Measurements from ENCODE around the gene BDH2.

The BDH2 gene

DNA sequence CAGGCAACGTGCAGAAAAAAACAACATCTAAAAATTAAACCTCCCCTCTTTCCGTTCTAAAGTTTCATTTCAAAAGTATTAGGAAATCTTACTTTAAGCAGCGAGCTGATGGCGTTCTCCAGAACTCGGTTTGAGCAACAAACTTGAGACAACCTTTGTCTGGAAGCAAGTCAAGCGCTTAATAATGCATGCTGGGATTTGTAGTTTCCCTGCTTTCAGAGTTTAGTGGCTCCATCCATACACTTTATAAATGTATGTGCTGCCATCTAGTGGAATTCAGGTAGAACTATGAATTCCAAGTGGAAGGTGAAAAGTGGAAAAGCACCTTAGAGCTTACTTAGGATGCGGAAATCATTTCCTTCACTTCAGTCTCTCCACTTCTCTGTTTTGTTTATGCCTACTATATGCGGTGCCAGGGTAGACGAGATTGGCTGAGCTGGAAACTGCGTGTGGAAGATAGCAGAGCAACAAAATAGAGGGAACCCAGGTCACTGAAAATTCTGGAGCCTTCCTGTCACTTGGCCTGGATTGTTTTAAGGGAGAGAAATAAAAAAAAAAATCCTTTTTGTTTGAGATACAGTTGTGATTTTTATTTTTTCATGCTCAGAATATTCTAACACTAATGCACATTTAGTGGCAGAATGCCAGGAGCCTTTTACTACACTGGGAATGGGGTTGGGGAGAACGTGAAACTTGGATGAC, at the start of gene BDH2:
BDH2 (minus strand) TSS at position 144 of the 702 bp plus-strand sequence. CDS start 3,580 bp downstream, outside the sequence.
- DNase-seq (ENCODE audit: low read depth in 2 of 2) = peak in 1 of 2 donors; percentile 12

DNA sequence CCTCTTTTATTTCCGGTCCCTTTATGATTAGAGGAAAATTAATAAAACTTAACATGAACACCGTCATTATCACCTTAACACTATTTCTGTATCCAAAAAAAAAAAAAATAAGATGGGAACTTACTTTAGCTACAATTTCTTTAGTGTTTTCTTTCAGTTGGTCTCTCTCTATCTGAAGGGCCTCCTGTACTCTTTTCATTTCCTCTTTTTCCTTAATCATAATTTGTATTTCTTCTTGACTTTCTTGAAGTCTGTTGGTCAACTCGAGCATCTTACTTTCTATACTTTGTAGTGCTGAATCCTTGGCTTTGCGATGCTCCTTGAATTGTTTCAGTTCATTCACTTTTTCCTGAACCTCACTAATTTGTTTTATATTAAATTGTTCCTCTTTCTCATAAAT, 45.3 kb upstream of the BDH2 start:
- DNase-seq (ENCODE audit: low read depth in 2 of 2) = no peak

DNA sequence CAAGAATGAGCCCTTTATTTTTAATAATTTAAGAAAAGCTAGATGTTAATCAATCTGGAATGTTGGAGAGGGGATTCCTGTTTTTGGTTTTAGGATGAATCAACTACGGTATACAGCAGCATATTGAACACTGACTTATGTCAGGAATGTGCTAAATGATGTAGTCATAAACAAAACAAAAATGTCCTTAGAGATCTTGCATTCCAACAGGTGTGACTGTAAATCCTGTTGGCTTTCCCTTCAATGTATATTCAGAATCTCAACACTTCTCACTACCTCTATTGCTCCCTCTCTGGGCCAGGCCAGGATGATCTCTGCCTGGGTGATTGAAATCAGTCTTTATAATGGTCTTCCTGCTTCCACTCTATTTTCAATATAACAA, 37.8 kb upstream of the BDH2 start:
- no peak for DNase-seq (ENCODE audit: low read depth in 2 of 2)

DNA sequence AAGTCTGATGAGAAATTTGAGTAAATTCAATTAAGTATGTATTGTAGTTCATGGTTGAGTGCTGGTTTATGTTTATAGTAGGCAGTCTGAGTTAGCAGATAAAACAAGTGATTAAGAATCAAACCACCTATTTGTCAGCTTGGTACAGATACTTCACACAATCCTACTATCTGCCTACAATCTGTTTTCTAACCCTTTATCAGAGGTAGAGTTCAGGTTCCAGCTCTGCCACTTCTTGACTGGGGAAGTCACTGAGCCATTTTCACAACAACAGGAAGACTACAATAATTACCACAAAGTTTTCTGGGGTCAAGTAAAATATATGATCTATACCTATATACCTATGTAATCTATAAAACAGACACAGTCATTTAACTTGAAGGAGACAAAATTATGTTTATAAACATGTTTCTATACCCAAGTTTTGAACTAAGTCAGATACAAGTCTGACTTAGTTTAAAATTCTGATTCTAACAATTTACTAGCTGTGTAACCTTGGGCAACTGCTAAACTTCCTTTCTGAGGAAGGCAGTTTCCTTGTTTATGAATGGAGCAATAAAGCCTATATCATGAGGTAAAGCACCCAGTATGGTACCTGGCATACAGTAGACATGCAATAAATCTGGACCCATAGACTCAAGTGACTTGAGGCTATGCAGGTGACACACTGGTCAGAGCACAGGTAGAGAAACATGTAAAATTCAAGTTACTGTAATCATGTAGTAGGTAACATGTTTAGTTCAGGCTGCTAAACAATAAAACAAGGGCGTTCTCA, 37.2 kb upstream of the BDH2 start:
- no peak for DNase-seq (ENCODE audit: low read depth in 2 of 2)

DNA sequence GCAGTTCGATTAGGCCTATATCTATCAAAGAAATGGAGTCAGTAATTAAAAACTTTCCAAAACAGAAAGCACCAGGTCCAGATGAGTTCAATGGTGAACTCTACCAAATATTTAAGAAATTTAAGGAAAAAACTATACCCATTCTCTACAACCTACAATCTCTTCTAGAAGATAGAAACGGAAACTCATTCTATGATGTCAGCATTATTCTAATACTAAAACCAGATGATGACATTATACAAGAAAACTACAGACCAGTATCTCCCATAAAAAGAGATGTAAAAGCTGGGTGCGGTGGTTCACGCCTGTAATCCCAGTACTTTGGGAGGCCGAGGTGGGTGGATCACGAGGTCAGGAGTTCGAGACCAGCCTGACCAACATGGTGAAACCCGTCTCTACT, 29.5 kb upstream of the BDH2 start:
- DNase-seq (ENCODE audit: low read depth in 2 of 2) = no peak

DNA sequence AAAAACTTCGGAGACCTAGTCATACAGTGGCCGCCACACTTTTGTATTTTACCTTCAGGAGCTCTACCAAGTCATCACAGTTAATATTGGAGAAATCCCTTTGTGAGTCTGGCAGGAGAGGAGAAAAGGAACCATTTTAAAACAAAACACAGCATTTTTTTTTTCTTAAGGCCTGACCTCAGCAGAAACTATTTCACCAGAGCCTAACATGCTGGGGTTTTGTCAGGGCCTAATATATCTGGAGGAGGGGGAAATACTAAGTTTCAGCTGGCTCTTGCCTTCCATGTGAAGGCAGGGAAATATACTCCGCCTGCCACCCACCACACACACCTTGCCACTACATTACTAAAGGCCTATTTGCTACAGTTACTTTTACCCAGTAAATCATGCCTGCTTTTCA, 26.5 kb upstream of the BDH2 start:
- no peak for DNase-seq (ENCODE audit: low read depth in 2 of 2)

DNA sequence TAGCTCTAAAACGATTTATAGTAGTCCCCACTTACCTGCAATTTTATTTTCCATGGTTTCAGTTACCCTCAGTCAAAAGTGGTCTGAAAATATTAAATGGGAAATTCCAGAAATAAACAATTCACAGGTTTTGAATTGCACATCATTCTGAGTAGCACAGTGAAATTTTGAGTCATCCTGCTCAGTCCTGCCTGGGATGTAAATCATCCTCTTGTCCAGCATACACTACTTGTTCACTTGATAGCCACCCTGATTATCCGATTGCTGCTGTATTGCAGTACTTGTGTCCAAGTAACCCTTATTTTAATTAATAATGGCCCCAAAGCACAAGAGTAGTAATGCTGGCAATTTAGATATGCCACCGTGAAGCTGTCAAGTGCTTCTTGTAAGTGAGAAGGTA, 23.5 kb upstream of the BDH2 start:
- no peak for DNase-seq (ENCODE audit: low read depth in 2 of 2)

DNA sequence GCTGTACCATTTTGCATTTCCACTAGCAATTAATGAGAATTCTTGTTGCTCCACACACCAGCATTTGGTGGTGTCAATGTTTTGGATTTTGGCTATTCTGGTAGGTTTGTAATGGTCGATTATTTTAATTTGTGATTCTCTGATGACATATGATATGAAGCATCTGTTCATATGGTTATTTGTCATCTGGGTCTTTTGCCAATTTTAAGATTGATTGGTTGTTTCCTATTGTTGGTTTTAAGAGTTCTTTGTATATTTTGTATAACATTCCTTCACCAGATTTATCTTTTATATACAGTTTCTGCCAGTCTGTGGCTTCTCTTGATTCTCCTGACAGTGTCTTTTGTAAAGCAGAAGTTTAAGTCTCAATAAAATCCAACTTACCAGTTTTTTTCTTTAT, 18.5 kb upstream of the BDH2 start:
- DNase-seq (ENCODE audit: low read depth in 2 of 2) = no peak

DNA sequence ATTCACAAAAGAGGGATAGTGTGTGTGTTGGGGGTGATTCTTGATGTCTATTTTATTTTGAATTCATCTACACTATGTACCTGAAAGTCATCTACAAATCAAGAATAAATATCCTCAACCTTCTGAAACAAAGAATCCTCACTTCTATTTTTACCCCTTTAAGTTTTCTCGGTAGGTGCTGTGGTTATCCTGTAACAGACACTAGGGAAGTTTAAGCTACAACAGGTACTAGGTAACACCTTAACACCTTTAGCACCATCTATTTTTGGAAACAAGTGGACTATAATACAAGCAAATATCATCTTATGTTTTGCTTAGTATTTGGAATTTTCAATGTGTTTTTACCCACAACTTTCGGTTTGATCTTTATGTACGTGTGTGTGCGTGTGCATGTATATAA, 12.0 kb upstream of the BDH2 start:
- no peak for DNase-seq (ENCODE audit: low read depth in 2 of 2)

DNA sequence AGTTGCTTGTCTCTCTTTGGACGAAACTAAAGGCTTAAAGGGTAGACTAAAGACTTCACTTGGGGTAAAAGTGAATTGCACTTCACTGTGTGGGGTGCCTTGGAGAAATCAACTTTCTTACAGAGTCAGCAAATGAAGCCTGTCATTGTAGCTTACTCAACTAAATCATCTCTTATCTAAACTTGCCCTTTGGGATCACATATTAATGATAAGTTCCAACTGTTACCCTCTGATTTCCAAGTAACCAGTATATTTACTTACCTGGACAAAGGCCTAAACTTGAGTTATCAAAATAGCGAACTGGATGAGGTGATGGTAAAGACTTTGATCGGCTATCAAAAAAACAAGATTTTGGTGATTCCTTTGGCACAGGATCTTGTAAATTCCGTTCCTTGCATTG, 8.9 kb upstream of the BDH2 start:
- DNase-seq (ENCODE audit: low read depth in 2 of 2) = no peak

DNA sequence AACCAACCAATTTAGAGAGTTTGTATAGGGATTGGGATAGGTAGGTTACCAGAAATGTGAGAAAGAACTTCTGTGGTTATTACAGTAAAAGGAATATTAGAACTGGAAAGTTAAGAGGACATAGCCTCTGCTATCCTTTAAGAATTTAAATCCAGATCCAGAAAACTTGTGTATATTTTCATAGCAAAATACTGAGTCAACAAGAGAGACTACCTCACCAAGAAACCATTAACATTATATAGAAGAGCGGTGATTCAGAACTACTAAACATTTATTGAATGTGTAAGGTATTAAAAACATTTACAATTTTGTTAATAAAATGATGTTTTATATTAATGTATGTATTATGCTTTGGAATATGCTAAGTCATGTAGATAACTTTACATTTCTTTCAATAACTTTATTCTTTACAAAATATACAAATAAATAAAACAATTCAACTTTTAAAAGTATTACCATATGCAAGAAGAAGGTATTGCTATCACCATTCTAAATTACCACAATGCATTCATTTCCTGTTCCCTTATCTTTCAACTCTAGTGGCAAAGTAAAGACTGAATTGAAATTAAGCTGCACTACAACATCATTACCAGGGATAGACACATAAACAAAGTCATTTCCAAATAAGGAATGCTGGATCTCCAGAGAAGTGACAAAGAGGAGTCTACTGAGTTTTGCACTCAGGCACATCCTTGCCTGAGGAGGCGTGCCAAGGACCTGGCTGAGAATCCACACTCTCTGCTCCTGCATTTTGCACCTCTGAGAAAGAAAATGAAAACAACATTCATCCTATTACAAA, 6.1 kb upstream of the BDH2 start:
- DNase-seq (ENCODE audit: low read depth in 2 of 2) = no peak

DNA sequence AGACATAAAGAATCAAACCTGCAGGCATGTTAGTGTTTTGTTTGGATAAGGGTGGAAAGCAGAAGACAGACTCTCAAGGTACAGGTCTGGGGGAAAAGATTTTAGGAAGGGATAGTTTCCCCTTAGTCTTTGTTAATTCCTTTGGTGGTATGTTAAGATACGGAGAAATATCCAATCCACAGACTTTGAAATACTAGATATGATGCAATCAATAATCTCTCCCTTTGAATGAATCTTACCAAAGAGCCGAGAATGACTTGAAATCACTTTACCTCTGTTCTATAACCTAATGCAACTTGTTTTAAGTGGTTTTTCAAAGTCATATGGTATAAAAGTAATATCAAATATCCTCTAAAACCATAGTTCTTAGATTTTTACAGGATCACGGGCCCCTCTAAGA, 5.3 kb upstream of the BDH2 start:
- DNase-seq (ENCODE audit: low read depth in 2 of 2) = no peak

DNA sequence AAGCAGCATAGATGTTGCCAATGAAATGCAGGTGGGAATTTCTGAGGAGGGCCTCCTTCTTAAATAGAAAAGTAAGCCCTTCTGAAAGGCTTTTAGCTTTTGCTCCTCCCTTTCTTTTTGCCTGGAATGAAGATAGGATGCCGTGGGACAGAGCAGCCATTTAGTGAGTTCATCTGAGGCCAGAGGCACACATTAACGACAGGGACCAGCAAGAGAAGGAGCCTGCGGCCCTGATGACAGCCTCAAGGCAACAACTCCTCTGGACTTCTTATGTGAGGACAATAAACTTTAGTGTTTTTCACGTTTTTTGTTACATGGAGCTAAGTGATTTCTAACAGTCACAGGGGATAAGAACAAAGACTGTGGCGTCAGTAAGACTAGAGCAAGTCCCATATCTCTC, 1.1 kb upstream of the BDH2 start:
- no peak for DNase-seq (ENCODE audit: low read depth in 2 of 2)

DNA sequence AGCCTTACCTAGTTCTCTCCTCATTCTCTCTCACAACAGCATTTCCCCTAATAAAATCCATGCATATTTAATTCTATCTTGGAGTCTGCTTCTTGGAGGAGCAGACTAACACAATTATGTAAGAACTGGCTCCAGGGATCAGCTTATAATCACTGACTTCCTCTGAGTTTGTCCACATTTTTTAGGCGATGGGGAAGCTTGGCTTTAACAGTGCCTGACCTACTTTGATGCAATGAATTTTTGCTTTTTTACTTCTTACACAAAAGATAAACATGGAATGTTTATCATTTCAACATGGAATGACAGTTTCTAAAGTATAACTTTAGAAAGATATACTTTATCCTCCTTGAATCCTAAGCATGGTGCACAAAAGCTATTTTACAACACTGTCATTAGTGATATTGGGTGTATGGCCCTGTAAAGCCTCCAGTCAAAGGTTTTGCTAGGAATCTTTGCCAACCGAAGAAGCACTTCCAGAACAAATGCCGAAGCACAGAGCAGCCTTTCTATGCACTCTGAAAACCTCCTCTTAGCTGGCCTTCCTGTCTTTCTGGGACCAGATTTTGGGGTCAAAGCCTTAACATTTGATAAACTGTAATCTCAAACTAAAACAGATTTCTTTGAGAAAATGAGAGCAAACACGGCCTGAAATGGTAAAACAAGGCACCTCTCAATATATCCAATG, 736 bp downstream of the BDH2 start:
- no peak for DNase-seq (ENCODE audit: low read depth in 2 of 2)

DNA sequence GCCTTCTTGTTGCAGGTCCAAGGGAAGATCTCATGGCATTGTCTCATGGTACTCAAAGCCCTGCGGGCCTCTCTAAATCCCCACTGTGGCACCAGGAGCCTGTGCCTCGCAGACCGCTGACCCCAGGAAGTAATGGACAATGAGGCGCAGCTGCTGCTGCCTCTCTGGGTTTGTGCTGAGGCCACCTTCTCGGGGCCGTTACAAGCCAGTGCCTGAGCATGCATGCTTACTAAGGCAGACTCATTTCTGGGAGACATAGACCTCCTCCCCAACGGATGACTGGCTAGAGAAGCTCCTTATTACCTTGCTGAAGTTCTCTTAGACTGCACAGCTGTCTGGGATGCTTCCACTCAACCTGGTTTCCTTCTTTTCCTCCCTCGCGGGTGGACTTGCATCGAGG, 1.3 kb downstream of the BDH2 start:
- DNase-seq (ENCODE audit: low read depth in 2 of 2) = no peak

DNA sequence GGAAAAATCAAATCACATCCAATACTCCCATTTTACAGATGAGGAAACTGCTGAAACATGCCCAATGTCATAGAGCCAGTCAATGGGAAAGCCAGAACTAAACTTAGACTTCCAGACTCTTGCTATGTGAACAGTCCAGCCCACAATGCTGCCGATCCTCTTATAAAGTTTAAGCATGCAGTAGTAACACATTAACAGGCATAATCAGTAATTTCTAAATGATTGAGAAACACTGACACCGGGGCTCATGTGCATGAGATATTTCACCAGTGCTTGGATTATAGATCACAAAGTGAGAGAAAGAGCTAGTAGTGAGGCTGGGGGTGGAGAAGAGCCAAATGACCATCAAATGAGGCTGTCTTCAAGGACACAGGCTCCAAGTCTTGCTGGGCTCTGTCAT, 2.5 kb downstream of the BDH2 start:
- no peak for DNase-seq (ENCODE audit: low read depth in 2 of 2)

DNA sequence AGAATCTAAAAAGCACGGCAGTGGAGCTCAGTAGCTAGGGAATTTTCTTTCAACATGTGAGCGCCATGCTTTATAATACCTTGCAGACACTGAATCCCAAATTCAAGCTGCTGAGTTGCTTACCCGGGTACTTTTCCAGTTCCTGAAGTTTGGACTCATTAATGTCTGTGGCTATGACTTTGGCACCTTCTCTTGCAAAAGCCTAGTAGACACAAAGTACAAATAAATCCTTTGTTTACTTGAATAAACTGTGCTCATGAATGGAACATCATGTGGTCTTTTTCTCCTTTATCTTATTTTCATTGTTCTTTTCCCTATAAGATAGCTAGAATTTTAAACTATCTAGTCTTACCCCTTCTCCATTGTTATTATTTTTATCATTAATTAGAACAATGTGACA, 4.6 kb downstream of the BDH2 start:
- DNase-seq (ENCODE audit: low read depth in 2 of 2) = no peak

DNA sequence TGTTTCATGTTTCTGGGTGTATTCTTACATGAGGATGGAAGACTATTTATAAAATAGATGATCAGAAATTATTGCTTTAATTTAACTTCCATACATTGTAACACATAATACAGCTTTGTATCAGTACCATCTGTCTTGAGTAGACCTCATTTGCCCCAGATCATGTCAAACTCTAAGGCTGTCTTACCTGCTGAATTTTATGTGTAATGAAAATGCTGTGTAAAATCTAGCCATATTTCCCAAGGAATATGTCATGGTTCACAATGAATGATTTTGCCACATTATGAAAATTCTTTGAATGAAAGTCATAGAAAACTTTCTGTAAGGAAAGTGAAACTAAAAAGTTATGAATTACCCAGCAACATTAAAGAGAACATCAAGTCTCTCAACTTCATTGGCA, 7.4 kb downstream of the BDH2 start:
- no peak for DNase-seq (ENCODE audit: low read depth in 2 of 2)

DNA sequence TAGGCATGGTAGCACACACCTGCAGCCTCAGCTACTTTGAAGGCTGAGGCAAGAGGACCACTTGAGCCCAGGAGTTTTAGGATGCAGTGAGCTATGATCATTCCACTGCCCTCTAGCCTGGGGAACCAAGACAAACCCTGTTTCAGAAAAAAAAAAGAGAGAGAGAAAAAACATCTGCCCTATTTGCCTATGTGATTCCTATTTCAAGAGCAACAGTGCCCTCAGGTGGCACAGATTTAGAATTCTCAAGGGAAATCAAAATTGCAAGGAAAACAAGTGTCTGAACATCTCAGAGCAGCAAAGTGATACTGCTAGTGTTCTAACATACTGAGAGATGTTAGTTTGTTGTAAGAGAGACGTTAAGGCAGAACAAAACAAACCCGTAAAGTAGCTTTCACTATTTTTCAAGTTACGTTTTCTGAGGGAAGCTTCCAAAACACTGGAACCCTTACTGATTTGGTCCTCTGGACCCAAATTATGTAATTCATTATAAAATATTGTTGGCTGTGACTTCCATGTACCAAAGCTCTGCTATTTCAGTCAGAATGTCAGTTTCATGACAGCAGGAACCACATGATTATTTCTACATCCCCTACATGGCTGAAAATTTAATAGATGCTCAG, 7.9 kb downstream of the BDH2 start:
- no peak for DNase-seq (ENCODE audit: low read depth in 2 of 2)

DNA sequence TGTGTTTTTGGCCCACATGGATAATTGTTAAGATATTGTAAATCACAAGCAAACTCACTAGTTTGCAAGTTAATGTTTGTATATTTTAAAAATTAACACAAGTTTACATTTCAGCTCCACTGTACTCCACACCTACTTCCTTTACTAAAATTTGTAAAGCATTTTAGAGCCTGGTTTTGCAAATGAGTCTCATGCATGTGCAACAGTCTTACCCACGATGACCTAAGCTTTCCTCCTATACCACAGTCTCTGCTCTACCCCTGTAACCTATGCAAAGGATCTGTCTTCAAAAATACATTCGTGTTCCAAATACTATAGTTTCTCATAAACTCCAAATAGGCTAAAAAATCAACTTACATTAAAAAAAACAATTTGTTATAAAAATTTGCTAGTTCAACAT, 10.2 kb downstream of the BDH2 start:
- DNase-seq (ENCODE audit: low read depth in 2 of 2) = no peak

DNA sequence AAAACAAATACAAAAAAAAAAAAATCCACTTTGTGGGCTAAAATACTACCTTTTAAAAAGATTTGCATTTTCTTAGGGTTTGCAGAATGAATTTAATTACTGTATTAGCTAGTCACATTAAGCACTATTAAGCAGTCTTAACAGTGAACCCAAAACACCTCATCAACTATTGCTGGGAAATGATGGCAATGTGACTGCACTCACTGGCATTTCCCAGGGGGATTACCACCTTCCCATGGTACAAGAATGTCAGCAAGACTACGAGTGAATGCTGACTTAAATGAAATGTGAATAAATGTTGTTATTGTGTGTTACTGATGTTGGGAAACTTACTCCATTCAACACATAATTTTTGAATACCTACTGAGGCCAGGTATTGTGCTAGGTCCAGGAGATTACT, 13.1 kb downstream of the BDH2 start:
- DNase-seq (ENCODE audit: low read depth in 2 of 2) = no peak
